Embryonic facial prominence (tissue), 1 donor: ENCODE measurements around the gene SLC1A4.

Experiments
- DNase-seq: peaks from one replicate; pipeline ENCODE4 v3.0.0-alpha.2; 2016; ENCODE audit errors: extremely low spot score

SLC1A4 gene

GRCh38 chr2:65072181-65072970 lies 83.2 kb downstream of the SLC1A4 start:
- no peak for DNase-seq
